Measurements from ENCODE around the gene OR51D1. TPM values are rescaled to one million over a fixed set of nuclear protein-coding genes. Genes with fewer than 3 reads are reported as not detected.

The OR51D1 gene
- total RNA-seq, 2 donors from 2014 or later = not detected

GRCh38 chr11:4619514-4619913 is 17.8 kb upstream of the OR51D1 start:
- no peaks in the 10 kb centered on the region for H3K9me3 ChIP-seq
- H3K27me3 ChIP-seq = no peaks in the 10 kb centered on the region
- no peak for DNase-seq (ENCODE audit: low spot score)
- H3K4me3 ChIP-seq = no peak overlapping the region
- TF ChIP-seq CTCF (IDR thresholded peaks at IDR 0.05) = no peak
- no peaks in the 10 kb centered on the region for H3K4me1 ChIP-seq
- H3K27ac ChIP-seq = no peak overlapping the region
- H3K36me3 ChIP-seq = no peaks in the 10 kb centered on the region

GRCh38 chr11:4626207-4627099 is 10.8 kb upstream of the OR51D1 start:
- H3K36me3 ChIP-seq = no peaks in the 10 kb centered on the region
- H3K9me3 ChIP-seq = no peaks in the 10 kb centered on the region
- no peaks in the 10 kb centered on the region for H3K4me1 ChIP-seq
- H3K4me3 ChIP-seq = no peak overlapping the region
- no peak overlapping the region for H3K27ac ChIP-seq
- TF ChIP-seq CTCF (IDR thresholded peaks at IDR 0.05) = peak; percentile 47 to 73
- DNase-seq (ENCODE audit: low spot score) = no peak
- H3K27me3 ChIP-seq = no peaks in the 10 kb centered on the region

GRCh38 chr11:4636136-4636535 is 1.1 kb upstream of the OR51D1 start:
- no peak for TF ChIP-seq CTCF (IDR thresholded peaks at IDR 0.05)
- H3K4me1 ChIP-seq = peaks cover 0 to 9% of the 10 kb centered on the region in 2 donors
- no peaks in the 10 kb centered on the region for H3K36me3 ChIP-seq
- H3K9me3 ChIP-seq = no peaks in the 10 kb centered on the region
- DNase-seq (ENCODE audit: low spot score) = no peak
- H3K4me3 ChIP-seq = no peak overlapping the region
- no peaks in the 10 kb centered on the region for H3K27me3 ChIP-seq
- no peak overlapping the region for H3K27ac ChIP-seq

- no peak overlapping the region for H3K4me3 ChIP-seq
- no peak overlapping the region for H3K27ac ChIP-seq
- H3K9me3 ChIP-seq = no peaks in the 10 kb centered on the region
- H3K4me1 ChIP-seq = peaks cover 0 to 15% of the 10 kb centered on the region in 2 donors
- TF ChIP-seq CTCF (IDR thresholded peaks at IDR 0.05) = no peak
- no peaks in the 10 kb centered on the region for H3K27me3 ChIP-seq
- H3K36me3 ChIP-seq = no peaks in the 10 kb centered on the region
- no peak for DNase-seq (ENCODE audit: low spot score)
Measured at GRCh38 chr11:4637662-4638047, 378 bp downstream of the OR51D1 start.

- H3K4me1 ChIP-seq = peaks cover 0 to 30% of the 10 kb centered on the region in 2 donors
- H3K27ac ChIP-seq = no peak overlapping the region
- H3K9me3 ChIP-seq = no peaks in the 10 kb centered on the region
- H3K4me3 ChIP-seq = no peak overlapping the region
- H3K36me3 ChIP-seq = no peaks in the 10 kb centered on the region
- DNase-seq (ENCODE audit: low spot score) = no peak
- no peak for TF ChIP-seq CTCF (IDR thresholded peaks at IDR 0.05)
- H3K27me3 ChIP-seq = no peaks in the 10 kb centered on the region
Measured at GRCh38 chr11:4639931-4640330, 2.7 kb downstream of the OR51D1 start.
